COR-L47 (cell line): ENCODE data around the gene ZDHHC23.
A peak's percentile ranks its signal among the peaks of the same experiment; 100 is the strongest.

ENCODE experiments used
- DNase-seq: peaks from one replicate; lab custom pipeline; 2025; lab: John Stamatoyannopoulos, UW

ZDHHC23 gene, protein sequence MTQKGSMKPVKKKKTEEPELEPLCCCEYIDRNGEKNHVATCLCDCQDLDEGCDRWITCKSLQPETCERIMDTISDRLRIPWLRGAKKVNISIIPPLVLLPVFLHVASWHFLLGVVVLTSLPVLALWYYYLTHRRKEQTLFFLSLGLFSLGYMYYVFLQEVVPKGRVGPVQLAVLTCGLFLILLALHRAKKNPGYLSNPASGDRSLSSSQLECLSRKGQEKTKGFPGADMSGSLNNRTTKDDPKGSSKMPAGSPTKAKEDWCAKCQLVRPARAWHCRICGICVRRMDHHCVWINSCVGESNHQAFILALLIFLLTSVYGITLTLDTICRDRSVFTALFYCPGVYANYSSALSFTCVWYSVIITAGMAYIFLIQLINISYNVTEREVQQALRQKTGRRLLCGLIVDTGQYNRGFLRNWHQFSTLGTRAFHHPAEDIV

GRCh38 chr3:113947372-113948014, at the start of gene ZDHHC23:
Gene ZDHHC23 (plus strand): TSS chr3:113948013. CDS start chr3:113948803, 790 bp downstream.
- peak; percentile 89 for DNase-seq

DNA sequence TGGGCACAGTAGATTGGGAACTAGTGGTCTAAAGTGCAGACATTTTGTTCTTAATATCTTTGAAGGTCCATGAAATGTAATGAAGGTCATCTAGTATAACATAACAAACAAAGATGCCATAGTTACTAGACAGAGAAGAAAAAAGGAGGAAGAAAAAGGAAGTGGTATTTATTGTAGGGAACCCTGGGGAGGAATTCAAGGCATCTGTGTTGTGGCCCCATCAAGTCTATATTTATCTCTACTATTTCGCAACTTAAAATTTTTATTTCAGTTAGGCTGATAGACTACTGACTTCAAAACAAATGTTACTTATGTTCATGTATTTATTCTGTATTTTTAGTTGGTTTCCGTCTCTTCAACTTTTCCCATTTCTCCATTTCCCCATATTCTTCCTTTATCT, 48.9 kb upstream of the ZDHHC23 start:
- no peak for DNase-seq

GRCh38 chr3:113906568-113907140, 41.2 kb upstream of the ZDHHC23 start:
- DNase-seq, result no peak

- no peak for DNase-seq
Measured at GRCh38 chr3:113908133-113908532, 39.7 kb upstream of the ZDHHC23 start.

- no peak for DNase-seq
Measured at GRCh38 chr3:113910966-113911365, 36.8 kb upstream of the ZDHHC23 start.

GRCh38 chr3:113912552-113913236, 35.1 kb upstream of the ZDHHC23 start:
- peak; percentile 86 for DNase-seq

DNA sequence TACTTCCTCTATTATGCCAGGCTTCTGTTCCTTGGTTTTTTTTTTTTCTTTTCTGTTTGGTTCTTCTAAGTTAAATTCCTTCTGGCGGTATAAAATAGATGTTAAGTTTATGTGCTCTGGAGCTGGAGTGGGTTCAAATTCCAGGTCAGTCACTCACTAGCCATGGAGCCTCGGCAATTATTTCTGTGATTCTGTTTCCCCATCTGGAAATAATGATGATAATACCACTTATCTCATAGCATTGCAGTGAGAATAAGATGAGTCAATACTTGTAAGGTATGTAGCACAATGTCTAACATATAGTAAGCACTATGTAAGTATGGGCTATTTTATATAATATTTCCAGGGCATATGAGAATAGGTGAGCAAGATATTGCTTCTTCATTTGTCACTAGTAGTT, 33.2 kb upstream of the ZDHHC23 start:
- DNase-seq, result no peak

- DNase-seq, result no peak
Measured at GRCh38 chr3:113927556-113927955, 20.3 kb upstream of the ZDHHC23 start.

GRCh38 chr3:113946831-113947230, 982 bp upstream of the ZDHHC23 start:
- no peak for DNase-seq

- peak; percentile 77 for DNase-seq
Measured at GRCh38 chr3:113948015-113948917, 453 bp downstream of the ZDHHC23 start.

DNA sequence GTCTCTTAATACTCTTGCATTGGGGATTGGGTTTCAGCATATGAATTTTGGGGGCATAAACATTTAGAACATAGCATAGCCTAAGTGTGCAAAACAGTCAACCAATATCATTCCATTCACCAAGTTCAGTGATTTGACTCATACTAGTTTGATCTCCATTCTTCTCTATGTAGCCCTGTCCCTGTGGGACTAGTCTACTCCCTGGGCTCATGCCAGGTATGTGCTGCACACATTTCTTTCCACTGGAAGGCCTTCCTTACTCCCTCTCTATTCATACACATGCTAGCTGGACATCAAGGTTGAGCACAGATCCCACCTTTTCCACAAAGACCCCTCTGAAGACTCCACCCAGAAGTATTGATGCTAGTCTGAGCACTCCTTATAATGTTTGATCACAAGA, 5.1 kb downstream of the ZDHHC23 start:
- DNase-seq, result no peak

DNA sequence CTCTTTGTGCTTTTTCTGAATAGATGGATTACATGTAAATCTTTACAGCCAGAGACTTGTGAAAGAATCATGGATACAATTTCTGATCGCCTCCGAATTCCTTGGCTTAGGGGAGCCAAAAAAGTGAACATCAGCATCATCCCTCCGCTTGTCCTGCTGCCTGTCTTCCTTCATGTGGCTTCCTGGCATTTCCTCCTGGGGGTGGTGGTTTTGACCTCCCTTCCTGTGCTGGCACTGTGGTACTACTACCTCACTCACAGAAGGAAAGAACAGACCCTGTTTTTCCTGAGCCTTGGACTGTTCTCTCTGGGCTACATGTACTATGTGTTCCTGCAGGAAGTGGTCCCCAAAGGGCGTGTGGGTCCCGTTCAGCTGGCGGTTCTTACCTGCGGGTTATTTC, 5.9 kb downstream of the ZDHHC23 start:
- no peak for DNase-seq

DNA sequence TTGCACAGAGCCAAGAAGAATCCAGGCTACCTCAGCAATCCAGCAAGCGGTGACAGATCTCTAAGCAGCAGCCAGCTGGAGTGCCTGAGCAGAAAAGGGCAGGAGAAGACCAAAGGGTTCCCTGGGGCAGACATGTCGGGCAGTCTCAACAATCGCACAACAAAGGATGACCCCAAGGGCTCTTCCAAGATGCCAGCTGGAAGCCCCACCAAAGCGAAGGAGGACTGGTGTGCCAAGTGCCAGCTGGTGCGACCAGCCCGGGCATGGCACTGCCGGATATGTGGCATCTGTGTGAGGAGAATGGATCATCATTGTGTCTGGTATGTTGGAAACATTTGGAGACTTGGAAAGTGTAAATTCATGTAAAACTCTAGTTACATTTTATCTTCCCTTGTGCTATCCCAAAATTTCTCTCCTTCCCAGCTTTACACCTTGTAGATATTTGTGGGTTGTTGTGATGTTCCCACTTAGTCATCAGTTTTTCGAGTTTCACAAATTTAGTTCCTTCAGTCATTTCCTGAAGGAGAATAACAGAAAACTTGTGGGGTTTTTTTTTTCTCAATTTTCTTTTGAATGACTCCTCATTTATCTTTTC, 6.4 kb downstream of the ZDHHC23 start:
- no peak for DNase-seq

- DNase-seq, result no peak
Measured at GRCh38 chr3:113963879-113964278, 16.1 kb downstream of the ZDHHC23 start.

GRCh38 chr3:113966172-113966571, 18.4 kb downstream of the ZDHHC23 start:
- no peak for DNase-seq

DNA sequence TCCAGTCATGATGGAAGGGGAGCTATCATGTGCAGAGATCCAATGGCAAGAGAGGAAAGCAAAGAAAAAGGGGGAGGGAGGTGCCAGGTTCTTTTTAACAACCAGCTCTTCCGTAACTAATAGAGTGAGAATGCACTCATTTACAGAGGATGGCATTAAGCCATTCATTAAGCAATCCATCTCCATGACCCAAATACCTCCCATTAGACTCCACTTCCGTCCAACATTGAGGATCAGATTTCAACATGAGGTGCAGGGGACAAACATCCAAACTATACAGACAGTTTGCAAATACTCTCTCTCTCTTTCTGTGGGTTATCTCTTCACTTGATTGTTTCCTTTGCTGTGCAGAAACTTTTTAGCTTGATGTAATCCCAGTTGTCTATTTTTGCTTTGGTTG, 21.2 kb downstream of the ZDHHC23 start:
- no peak for DNase-seq

GRCh38 chr3:113977822-113978221, 30.0 kb downstream of the ZDHHC23 start:
- DNase-seq, result no peak

DNA sequence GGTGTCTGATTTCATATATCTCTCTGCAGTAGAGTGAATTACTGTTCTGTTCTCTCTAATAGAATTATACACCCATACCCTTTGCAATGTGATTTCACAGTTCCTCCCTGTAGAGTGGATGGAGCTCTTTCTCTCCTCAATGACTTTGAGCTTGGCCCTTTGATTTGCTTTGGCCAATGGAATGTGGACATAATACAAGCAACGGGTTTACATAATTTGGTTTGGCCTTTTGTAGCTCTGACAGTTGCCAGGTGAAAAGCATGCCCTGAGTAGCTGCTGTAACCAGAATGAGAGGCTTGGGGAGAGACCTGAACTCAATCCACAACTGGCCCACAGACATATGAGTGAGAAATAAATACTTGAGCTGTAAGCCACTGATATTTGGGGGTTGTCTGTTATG, 32.1 kb downstream of the ZDHHC23 start:
- no peak for DNase-seq

DNA sequence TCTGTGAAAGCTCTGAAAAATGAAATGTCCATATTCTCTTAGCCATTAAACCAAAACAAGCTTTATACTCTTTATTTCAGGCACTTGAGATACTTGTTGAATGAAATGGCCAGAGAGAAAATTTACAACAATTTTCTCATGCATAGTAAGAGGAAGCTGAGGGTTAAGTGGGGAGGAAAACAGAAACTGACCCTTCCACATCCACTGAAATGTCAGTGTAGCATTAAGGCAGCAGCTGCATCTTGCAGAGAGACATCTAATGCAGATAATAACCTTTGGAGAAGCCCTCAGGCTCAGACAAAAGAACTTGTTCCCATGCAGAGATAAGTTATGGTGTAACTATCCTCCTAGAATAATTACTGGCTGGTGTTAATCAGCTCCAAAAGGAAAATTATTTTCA, 34.0 kb downstream of the ZDHHC23 start:
- no peak for DNase-seq

GRCh38 chr3:113983544-113983943, 35.7 kb downstream of the ZDHHC23 start:
- DNase-seq, result no peak

DNA sequence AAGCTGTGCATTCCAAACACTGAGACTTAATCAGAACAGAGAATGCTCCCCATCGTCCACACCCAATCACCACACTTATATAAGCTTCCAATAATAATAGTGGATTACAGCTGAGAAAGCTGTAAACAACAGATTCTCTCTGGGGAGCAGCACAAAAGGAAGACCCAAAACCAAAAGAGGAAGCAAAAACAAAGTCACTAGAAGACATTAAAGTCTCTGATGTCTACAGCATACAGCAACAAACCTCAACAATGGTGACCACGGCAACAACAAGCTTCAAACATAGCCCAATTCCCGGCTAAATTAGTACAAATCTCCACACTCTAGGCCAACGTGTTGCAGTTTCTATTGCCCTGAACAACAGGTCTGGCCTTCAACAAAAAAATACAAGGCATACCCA, 37.7 kb downstream of the ZDHHC23 start:
- DNase-seq, result no peak
